HG03378 (cell line): Measurements from ENCODE around the gene IZUMO1R.
"Not testable (repeated sequence)": the region's sequence is repeated elsewhere in the genome, so short reads cannot be mapped to it uniquely, and the experiment has no call there.

ENCODE experiments used
- ATAC-seq: cut with Tn5 transposase; IDR thresholded peaks from one replicate; pipeline ENCODE4 v1.9.1; 2021; ENCODE audit warnings: mild to moderate bottlenecking, moderate library complexity; ENCODE audit not compliant: unreplicated experiment

The IZUMO1R gene

DNA sequence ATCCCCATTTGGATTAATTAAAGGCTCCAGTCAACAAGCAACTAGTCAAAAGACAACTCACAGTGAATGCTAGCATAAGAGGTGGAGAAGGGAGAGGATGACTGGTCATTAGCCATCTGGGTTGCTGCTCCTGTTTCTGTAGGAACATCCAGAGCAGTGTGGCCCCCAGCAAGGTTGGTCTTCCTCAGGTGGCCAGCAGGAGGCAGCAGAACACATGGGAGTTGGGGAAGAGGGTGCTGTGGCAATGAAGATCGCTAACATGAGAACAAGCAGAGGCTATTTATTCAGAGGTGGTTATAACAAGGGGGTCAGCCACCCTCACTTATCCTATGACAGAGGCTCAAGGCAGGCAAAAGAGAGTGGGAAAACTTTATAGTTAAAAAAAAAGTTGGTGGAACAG is 21.3 kb downstream of the IZUMO1R start:
- ATAC-seq: peak; percentile 71

DNA sequence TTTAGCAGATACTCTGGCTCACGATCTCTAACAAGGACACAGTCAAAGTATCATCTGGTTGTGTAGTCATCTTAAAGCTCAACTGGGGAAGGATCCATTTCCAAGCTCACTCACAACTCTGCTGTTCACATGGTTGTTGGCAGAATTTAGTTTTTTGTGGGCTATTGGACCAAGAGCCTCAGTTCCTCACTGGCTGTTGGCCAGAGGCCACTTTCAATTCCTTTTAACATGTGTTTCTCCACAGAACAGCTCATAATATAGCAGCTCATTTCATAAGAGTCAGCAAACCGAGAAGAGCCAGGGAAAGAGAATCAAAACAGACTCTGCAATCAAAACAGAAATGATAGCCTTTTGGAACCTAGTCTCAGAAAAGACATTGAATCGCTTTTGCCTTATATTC is 22.6 kb downstream of the IZUMO1R start:
- ATAC-seq: no peak

GRCh38 chr11:94328587-94329080 is 24.3 kb downstream of the IZUMO1R start:
- no peak for ATAC-seq

DNA sequence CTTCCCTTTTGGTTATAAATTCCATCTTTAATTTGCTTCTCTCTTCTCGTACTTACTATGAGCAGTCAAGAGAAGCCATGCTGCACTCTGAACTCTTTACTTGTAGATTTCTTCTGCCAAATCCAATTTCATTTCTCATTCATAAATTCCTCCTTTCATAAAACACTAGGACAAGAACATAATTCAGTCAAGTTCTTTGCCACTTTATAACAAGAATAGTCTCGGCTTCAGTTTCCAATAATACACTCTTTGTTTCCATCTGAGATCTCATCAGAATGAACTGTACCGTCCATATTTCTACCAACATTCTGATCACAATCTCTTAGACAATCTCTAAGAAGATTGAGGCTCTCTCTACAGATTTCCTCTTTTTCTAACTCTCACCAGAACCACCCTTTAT is 25.1 kb downstream of the IZUMO1R start:
- no peak for ATAC-seq

DNA sequence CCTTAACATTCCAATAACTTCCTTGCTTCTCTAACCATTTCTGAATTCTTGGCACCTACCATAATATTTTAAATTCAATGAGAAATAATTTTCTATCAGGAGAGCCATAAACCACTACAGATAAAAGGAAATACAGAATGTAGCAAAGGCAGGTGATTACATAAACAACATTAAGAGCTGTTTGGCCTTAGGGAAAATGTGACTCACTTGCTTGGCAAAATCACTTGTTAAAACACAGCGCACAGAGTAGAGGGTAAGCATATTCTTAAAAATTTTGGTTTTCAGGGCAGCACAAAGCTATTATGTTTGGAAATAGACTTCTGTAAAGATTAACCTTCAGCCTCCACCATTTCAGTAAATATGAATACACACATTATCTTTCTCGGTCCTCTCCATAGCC is 26.4 kb downstream of the IZUMO1R start:
- no peak for ATAC-seq

DNA sequence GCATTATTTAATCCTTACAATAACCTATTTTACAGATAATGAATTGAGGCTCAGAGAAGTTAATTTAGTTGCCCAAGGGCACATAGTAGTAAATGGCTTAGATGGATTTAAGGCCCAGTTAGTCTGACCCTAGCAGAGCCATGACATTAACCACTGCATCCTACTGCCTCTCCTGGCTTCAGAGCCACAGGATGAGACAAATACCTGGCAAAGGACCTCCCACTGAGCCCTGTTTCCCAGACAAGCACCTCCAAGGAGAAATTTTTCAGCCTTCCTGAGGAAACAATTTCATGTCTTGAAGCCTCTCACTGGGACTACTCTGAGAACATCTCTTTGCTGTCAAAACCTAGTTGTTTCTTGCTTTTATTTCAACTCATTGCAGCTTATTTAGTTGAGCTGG is 28.4 kb downstream of the IZUMO1R start:
- no peak for ATAC-seq

- ATAC-seq: no peak
Observed at GRCh38 chr11:94336033-94336432, 31.7 kb downstream of the IZUMO1R start.

DNA sequence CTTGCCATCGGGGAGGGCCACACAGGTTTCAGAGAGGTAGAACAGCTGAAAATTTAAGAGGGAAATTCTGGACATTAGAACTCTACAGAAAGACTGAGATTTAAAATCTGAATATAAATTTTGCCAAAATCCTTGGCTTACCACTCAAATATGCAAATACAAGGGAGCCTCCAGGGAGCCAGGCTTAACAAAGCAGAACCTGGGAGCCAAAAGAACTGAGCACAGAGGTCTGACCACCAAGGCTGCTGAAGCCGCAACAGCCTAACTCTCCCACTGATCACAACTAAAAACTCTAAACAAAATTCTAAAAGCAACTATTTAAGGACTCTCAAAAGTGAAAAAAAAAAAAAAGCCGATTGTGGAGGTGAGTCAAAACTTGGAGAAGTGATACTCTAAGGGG is 34.3 kb downstream of the IZUMO1R start:
- no peak for ATAC-seq

DNA sequence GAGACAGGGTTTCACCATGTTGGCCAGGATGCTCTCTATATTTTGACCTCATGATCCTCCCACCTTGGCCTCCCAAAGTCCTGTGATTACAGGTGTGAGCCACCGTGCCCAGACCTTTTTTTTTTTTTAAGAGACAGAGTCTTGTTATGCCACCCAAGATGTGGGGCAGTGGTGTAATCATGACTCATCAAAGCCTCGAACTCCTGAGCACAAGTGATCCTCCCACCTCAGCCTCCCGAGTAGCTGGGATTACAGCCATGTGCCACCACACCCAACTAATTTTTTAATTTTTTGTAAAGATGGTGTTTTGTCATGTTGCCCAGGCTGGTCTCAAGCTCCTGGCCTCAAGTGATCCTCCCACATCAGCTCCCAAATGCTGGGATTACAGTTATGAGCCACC is 37.9 kb downstream of the IZUMO1R start:
- no peak for ATAC-seq

GRCh38 chr11:94343495-94343894 is 39.1 kb downstream of the IZUMO1R start:
- no peak for ATAC-seq

GRCh38 chr11:94346311-94346710 is 41.9 kb downstream of the IZUMO1R start:
- not testable (repeated sequence) for ATAC-seq

- ATAC-seq: not testable (repeated sequence)
Observed at GRCh38 chr11:94350850-94351563, 46.6 kb downstream of the IZUMO1R start.
